Measurements from ENCODE around the gene CSF2.

- TF ChIP-seq CTCF (IDR thresholded peaks at IDR 0.05) = no peak
- no peak for TF ChIP-seq ZFX (IDR thresholded peaks at IDR 0.05; ENCODE audit: borderline replicate concordance)
These were observed 41.4 kb upstream of the CSF2 start for GRCh38 chr5:132032196-132032595.

All from 22Rv1 (cell line).